ENCODE results near the gene SREBF2.
"Not testable (repeated sequence)": the region's sequence is repeated elsewhere in the genome, so short reads cannot be mapped to it uniquely, and the experiment has no call there.

The SREBF2 gene

DNA sequence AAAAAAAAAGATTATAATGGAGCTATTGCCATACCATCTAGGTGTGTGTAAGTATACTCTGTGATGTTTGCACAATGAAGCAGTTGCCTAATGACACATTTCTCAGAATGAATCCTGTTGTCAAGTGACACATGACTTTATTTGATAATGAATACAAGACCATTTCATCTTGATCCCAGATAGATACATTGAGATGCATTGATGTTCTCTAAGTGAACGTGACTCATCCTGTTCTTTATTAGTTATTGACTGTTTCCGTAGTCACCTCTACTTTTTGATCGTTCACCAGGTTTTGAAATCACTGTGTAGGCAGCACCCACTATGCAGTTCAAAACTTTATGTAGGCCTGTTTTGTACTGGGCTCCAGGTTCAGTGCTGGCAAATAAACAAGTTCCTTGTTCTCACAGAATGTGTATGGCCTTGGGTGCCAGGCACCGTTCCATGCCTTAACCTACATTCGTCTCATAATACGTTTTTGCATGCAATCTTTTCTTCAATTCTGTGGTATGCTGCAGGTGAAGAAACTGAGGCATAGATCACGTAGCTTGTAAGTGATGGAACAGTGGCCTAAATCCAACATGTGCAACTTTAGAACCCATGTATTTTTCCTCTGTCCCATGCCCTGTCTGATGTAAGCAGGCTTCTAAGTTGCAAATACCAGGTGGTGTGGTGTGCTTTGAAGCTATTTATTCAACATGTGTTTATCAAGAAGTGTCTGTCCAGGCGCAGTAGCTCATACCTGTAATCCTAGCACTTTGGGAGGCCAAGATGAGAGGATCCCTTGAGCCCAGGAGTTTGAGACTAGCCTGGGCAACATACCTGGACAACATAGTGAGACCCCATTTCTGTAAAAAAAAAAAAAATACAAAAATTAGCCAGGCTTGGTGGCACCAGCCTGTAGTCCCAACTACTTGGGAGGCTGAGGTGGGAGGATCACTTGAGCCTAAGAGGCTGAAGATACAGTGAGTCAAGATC, 10.4 kb downstream of the SREBF2 start:
- no peak for FAIRE-seq

DNA sequence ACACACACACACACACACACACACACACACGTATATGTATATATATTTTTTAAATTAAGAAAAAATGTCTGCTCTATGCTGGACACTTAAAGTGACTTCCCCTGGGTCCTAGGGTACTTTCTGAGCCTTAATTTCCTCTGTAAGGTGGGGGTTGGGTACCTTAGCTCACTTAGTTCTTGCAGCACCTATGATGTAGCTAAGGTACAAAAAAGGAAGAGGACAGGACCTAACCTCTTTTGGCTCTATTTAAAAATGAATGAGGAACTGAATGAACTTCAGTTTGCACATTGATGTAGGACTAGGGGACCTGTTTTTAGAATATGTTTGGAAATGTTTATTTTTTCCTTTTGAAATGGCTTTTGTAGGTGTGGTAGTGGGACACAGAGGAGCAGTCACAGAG, 11.1 kb downstream of the SREBF2 start:
- no peak for FAIRE-seq

DNA sequence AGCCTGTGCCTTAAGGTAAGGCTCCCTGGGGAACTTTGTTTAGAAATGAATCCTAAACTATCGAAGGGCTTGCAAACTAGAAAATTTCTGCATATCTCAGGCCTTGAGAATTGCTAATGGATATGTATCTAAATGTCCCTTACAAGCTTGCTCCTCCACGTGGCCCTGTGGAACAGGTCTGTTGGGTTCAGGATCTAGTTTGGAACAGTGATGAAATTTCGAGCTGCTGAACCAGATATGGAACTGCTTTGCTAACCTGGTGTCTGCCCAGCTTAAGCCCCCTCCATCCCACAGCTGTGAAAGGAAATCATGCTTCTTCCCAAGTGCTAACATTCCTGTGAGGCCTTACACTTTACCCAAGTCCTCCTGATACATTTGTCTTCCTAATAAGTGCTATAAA, 11.6 kb downstream of the SREBF2 start:
- FAIRE-seq: no peak

DNA sequence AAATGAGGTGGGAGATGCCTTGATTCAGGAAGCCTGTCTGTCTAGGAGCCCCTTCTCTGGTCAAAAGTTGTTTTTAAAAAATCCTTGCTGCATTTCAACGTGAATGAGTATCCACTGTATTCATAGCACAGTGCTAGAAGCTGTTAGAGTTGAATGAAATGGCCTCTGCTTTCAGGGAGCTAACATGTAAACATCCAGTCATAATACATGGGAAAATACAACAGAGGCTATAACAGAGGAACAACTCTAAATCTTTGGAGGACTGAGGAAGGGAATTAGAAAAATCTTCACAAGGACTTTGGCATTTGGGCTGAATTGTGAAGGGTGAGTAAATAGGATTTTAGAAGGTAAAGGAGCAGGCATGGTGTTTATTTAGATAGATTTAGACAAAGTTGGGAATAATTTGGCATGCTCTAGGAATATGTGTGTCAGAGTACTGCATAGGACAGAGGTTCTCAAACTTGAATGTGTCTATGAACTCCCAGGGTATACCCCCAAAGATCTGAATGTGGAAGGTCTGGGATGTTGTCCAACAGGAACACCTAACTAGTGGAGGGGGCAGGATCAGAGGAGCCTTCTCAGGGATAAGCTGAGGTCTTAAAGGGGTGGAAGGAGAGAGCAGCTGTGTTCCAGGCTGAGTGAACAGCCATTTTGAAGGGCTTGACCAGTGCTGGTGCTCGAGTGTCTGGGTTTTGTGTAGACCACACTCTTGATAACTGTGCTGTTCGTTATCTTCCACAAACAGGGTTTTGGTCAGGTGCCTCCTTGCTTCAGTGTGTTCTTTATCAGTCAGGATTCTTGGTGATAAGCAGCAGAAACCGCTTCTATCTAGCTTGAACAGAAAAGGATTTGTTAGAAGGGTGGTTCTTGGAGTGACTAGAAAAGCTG, 12.7 kb downstream of the SREBF2 start:
- no peak for FAIRE-seq

DNA sequence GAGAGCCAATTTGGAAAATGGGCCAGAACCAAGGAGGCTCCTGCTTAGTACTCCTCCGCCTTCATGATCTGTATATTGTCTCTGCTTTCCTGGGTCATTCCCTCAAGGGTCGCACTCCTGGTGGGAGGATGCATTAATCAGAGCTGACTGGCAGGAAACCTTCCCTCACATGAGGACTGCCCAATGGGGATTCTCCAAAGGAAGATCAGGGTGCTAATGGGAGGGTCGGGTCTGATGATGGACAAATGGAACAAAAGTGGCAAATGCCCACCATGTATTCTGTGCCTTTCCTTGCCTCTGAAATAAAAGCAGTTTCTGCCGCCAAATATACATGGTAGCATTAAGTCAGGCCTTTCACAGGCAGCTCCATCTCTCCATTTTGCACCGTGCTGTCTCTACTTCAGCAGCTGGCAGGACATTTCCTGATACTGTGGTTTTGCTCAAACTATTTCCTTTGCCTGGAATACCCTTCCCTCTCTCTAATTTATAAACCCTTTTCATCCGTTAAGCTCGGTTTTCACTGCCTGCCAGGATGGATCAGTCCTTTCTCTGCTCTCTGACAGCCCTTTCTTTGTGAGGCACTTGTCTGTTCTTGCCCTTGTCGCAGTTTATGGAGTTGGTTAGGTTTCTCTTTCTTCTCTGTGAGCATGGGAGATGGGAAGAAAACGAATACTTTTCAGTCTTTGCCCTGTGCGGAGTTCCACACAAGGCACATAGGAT, 13.5 kb downstream of the SREBF2 start:
- FAIRE-seq: no peak

DNA sequence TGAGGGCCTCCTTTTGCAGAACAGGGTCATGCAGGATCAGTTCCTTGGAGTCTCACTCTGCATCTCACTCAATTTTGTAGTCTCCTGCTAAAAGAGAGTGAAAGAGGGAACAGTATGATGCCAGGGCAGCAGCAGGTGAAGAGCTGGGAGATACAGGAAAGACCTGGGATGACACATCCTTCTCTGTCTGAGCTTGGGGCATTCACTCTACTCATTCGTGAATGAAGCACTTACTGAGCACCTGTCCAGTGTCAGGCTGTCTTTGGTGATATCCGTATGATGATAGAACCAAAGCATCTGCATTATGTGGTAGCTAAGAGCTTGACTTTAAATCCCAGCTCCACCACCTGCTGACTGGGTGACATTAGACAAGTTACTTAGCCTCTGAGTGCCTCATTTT, 14.4 kb downstream of the SREBF2 start:
- no peak for FAIRE-seq

DNA sequence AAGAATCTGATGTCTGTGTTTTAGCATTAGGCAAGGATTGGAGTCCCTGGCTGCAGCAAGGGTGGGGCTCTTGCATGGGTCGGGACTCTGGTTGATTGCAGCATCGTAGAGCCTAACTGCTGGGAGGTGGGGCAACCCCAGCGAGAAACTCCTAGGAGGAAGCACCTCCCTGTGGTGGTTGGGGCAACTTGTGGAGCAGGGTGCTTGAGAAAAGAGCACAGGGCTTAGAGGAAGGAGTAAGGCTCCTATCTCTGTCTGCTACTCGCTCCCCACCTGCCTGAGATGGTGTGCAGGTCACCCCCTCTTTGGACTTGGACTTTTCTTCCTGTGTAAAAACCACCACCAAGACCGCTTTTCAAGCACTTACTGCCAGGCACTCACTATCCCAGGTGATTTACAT, 15.6 kb downstream of the SREBF2 start:
- FAIRE-seq: no peak

DNA sequence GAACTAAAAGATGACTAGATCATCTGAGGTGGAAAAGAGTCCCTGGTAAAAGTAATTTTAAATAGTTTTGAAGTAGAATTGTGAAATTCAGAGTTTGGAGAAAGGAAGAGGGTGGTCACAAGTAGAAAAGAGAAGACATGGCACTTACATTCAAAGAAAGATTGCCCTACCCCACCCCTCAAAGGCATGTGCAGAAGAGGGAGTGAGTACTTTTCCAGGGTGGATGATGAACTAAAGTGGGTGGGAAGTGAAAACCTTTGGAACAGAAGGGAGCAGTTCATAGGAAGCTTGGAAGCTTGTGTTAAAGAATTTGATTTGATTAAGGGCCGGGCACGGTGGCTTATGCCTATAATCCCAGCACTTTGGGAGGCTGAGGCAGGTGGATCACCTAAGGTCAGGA, 23.6 kb downstream of the SREBF2 start:
- FAIRE-seq: no peak

DNA sequence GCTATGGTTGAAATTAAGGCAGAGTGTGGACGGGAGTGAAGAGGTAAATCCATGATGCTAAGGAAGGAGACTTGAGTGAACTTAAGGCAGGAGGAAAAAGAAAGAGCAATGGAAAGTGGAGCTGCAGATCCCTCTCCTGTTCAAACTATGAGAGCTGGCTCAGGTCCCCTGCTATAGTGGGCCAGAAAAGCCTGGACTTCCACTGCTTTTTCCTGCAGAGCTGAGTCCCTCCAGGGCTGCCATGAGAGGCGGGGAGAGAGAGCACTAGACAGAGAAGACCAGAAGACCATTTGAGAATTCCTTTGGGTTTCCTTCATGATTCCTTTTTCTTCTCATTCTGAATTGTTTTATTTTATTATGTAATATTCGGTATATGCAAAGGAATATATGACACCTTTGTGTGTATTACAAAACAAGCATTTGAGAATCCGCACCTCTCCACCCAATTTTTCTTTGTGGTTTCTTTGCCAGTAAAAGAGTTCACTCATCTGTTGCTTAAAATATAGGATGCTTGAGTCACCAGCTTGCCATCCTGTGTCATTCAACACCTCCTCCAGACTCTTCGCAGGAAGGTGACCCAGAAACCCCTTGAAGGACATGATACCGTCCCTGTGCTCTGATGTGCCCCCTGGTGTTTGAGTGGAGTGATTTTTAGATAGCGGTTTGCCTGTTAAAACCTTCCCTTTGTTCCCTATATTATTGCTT, 24.4 kb downstream of the SREBF2 start:
- FAIRE-seq: no peak

DNA sequence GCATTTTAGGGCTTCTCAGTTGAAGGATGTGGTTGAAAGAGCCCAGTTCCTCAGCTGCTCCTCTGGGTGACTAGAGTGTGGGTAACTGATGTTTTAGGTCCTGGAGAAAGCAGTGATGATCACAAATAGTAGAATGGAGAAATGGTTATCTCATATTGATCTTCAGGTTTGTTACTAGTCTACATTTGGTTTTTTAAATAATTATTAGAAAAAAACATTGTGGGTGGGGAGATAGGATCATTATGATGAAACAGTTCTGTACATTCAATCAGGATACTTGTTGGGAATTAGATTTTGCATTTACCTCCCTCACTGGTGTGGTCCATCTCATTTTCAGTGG, 24.9 kb downstream of the SREBF2 start:
- no peak for FAIRE-seq

DNA sequence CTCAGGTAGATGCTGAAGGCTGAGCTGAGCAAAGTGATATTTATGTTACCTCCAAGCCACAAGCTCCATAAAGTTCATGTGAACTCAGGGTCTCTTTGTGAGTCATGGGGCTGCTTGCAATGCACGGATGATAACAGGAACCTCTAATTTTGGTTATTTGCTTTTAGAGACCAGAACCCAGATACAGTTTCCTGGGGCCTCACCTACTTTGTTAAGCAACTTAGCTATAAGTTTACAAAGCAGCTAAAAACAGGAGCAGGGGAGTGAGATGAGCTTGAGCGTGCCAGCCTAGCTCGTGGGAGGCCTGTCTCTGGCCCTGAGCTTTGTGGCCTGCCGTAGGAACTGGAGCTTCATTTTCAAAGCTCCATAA, 29.2 kb downstream of the SREBF2 start:
- no peak for FAIRE-seq

DNA sequence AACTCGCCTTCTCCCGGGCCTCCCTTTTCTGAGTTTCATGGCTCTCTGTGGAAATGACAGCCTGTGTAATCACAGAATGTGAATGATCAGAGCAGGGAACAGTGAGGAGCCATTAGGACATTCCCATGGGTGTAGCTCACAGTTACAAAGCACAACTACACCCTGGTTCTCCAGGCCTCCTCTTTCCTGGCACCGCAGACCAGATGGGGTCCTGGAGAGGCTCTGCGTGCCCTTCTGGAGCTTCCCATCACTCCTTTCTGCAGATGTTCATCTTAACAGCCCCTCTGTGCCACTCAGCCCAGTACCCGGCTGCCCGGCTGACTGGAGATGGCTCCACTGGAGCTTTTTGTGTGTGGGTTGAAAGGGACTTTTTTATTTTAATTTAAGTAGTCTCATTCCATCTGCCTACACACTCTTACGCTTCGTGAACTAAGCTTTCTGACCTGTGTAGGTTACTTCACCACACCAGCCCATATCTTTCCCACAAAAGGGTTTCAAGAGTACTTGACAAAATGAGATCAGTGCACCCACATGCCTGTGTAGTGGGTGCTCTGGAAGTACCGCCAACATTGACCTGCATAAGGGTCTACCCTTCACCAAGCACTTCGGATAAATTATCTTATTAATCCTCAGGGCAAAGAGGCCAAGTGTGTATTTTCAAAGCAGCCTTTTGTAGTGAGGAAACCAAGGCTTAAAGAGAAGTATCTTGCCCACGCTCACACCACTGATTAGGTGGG, 29.8 kb downstream of the SREBF2 start:
- FAIRE-seq: no peak

DNA sequence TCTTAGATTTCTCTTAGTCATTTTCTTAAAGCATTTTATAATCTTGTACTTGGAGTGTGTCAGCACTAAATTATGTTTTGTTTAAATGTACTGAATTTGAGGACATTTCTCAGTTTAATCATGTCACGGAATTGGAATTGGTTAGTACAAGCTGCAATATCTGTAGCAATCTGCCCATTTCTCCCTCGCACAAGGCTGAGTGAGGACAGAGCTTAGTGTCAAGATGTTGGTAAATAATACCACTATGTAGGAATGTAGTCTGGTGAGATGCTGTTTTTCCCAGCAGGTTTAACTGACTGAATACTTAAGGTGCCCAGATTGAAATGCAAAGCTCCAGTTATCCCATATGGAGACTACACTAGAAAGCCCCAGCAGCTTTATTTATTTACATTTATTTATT, 30.6 kb downstream of the SREBF2 start:
- no peak for FAIRE-seq

DNA sequence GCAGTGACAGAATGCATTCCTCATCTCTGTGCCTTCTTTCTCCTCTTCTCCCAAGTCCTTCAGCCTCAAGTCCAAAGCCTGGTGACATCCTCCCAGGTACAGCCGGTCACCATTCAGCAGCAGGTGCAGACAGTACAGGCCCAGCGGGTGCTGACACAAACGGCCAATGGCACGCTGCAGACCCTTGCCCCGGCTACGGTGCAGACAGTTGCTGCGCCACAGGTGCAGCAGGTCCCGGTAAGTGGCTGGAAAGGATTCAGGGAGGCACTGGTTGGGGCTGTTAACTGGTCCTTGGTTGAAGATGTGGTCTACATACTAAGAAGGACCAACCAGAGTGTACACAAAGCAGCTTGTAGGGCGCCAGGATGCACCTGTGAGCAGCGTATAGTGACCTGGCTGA, 35.7 kb downstream of the SREBF2 start:
- FAIRE-seq: no peak

DNA sequence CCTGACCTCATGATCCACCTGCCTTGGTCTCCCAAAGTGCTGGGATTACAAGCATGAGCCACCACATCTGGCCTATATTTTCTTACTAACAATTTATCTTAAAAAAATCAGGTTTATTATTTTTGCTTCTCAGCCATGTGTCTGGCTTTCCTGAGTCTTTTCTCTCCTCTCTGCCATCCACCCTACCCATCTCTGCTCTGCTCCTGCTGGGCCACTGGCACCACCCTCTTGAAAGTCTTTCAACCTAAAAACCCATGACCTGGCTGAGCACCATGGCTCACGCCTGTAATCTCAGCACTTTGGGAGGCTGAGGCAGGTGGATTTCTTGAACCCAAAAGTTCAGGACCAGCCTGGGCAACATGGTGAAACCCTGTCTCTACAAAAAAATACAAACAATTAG, 37.2 kb downstream of the SREBF2 start:
- not testable (repeated sequence) for FAIRE-seq

DNA sequence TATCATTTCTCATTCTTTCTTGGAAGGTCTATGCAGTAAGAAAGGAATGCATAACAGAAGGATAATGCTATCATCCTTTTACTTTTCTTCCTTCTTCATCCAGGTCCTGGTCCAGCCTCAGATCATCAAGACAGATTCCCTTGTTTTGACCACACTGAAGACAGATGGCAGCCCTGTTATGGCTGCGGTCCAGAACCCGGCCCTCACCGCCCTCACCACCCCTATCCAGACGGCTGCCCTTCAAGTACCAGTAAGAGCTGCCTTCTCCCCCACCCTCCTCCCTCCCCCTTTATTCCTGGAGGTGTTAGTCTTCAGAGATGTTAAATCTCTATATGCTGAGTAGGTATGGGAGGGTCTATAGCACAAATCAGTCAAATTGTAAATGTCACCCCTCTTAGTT, 37.9 kb downstream of the SREBF2 start:
- FAIRE-seq: no peak

DNA sequence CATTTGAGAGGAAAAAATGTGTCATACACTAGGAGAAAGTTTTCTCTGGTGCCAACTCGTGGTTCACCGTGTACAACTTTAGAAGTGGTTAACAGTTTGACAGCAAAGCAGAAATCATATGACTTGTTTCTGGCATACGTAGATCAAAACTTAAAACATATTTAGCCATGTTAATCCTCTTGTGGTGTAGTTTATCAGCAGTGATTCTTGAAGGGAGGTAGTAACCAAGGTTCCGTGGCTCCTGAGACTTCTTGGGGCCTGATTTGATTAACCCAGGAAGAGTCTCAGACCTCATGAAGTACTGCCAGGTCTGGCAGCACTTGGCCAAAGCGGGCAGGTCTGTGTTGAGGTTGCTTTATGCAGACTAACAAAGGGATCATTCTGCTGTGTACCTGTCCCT, 40.5 kb downstream of the SREBF2 start:
- no peak for FAIRE-seq

DNA sequence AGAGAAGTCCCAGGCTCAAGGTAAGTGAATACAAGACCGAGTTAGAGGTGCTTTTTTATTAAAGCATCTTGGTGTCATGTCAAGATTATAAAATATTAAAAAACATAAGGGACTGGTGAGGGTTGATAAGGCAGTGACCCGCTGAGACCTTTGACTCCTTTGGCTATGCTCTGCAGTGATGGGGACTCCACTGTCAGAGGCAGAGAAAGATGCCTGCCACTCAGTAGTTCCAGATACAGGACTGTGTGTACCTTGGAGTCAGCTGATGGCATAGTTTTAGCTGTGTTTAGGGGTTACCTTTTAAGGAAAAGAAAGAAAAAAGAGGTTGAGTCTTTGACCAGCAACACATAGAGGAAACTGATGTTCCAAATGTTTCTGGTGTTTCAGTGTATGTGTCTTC, 41.2 kb downstream of the SREBF2 start:
- no peak for FAIRE-seq

DNA sequence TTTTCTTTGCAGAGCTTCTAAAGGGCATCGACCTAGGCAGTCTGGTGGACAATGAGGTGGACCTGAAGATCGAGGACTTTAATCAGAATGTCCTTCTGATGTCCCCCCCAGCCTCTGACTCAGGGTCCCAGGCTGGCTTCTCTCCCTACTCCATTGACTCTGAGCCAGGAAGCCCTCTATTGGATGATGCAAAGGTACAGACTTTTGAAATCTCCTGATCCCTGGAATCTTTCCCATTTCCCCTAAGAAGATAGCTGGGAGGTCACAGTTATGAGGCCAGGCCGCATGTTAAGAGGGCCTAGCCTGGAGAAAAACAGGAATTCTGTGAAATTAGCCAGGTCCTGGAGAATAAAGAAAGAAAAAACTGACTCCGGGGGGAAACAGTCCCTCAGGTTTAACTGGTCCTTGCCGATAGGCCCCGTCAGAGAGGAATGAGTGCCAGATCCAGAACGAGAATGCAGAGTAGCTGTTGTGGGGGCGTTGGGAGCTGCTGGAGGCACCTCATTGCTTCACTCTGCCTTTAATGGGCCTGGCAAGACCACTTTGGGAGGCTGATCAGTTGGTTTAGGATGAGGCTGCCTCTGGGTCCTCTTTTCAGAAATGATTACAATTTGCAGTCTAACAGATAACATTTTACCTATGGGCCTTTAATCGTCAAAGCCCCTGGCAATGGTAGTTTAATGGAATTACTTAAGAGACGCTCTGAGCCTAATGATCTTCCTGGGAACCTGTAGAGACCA, 42.8 kb downstream of the SREBF2 start:
- FAIRE-seq: no peak

DNA sequence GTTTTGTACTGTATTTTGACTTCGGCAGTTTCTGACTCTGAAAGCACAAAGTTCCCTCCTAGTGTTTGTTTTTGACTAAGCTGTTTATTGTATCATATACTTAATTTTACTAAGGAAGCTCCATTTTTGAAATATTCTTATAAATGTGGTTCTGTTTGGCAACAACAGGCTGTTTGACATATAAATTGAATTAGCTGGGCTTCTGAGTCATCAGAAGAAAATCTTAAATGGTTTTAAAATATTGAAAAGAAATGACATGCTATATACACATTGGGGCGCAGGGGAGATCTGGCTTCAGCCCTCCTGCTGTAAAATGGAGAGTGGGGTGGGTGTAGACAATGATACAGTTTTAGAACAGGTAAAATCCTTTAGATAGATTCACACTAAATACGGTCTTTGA, 43.4 kb downstream of the SREBF2 start:
- no peak for FAIRE-seq

DNA sequence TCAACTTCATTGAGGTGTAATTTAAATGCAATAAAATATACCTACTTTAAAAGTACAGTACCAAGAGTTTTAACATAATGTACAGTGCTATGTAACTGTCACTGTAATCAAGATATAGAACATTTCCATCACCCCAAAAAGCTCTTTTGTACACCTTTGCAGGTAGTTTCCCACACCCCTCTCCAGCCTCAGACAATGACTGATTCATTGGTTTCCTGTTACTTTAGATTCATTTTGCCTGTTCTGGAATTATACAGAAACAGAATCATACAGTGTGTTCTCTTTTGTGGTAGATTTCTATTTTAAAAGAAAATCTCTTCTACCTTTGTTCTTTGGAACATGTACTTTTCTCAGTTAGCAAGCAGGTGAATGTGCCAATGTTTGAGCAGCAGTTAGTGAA, 43.8 kb downstream of the SREBF2 start:
- no peak for FAIRE-seq
